GM12864 (cell line): Measurements from ENCODE around the gene SH3BP5L.

Source experiments
- DNase-seq: peaks from one replicate; pipeline ENCODE4 v3.0.0-alpha.2; 2011; ENCODE audit warnings: low read depth
- H3K4me3 ChIP-seq: 2 replicates; pipeline ENCODE4 v1.5.1; 2011; ENCODE audit warnings: mild to moderate bottlenecking, low read depth, low read length, control low read depth
- TF ChIP-seq, protein P1 (sequence below): IDR thresholded peaks from 2 replicates; pipeline ENCODE4 v1.5.1; 2011; ENCODE audit warnings: low read depth, mild to moderate bottlenecking, moderate library complexity, low read length, control low read depth, inconsistent platforms; ENCODE audit errors: missing control alignments

Gene SH3BP5L

DNA sequence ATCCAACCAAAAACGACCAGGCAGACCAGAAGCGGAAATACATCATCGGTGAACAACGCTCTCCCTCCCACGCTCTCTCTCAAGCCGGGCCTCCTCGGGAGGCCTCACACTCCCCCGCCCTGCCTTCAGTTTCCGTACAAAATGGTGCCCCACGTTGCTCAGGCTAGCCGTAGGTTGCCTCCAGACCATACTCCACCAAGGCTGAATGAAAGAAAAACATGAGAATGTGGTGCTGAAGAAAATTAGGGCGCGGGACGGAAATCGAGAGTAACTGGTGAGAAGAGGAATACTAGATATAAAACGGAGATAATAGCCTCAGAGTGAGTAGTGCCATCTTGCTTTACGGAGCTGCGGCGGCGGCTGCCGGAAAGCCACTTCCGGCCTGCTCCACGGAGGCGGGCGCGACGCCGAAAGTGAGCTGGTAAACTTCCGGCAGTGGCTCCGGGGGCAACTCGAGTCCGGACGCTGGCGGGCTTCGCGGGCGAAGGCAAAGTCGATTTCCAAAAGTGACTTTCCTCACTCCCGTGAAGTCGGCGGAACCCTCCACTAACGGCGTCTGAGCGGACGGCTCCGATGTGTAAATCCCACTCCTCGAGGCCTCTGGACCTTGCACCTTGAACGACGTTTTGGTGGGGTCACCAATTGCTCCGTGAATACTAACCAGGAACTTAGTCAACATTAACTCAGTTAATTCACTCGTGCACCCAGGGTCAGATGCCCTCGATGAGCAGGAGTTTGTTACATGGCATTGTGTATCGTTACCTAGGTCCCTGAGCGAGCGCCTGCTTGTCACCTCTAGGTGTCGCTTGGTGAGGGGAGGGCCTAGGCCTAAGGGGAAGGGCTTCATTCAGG, at the start of gene SH3BP5L:
SH3BP5L (minus strand) TSS at position 7 of the 852 bp plus-strand sequence. CDS start 980 bp downstream, outside the sequence.
- peak within 1 kb of the TSS; percentile 87 for H3K4me3 ChIP-seq
- TF ChIP-seq, protein P1, sequence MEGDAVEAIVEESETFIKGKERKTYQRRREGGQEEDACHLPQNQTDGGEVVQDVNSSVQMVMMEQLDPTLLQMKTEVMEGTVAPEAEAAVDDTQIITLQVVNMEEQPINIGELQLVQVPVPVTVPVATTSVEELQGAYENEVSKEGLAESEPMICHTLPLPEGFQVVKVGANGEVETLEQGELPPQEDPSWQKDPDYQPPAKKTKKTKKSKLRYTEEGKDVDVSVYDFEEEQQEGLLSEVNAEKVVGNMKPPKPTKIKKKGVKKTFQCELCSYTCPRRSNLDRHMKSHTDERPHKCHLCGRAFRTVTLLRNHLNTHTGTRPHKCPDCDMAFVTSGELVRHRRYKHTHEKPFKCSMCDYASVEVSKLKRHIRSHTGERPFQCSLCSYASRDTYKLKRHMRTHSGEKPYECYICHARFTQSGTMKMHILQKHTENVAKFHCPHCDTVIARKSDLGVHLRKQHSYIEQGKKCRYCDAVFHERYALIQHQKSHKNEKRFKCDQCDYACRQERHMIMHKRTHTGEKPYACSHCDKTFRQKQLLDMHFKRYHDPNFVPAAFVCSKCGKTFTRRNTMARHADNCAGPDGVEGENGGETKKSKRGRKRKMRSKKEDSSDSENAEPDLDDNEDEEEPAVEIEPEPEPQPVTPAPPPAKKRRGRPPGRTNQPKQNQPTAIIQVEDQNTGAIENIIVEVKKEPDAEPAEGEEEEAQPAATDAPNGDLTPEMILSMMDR, result peak; percentile 81
- peak; percentile 93 for DNase-seq

DNA sequence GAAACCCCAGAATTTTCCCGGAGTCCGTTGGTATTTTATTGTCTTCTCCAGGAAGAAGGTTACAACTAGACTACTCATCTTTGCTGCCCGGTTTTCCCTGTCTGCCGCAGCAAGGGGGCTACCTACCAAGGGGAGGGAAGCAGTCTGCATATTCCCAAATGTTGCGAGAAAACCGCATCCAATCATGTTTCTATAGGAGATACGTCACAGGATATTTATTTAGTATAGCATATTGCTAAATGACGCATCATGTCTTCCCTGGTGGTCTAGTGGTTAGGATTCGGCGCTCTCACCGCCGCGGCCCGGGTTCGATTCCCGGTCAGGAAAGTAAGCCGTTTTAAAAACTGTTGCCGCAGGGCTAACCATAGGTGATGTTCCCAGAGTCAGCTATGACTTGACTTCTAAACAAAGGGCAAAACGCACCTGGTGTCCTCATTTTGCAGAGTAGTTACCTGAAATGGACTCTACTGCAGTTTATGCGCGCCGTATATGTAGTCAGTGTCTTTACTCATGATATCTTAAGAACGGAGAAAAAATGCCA, 48.3 kb upstream of the SH3BP5L start:
- peak overlapping the region; percentile 75 for H3K4me3 ChIP-seq
- TF ChIP-seq, protein P1, result no peak
- DNase-seq, result peak; percentile 85

DNA sequence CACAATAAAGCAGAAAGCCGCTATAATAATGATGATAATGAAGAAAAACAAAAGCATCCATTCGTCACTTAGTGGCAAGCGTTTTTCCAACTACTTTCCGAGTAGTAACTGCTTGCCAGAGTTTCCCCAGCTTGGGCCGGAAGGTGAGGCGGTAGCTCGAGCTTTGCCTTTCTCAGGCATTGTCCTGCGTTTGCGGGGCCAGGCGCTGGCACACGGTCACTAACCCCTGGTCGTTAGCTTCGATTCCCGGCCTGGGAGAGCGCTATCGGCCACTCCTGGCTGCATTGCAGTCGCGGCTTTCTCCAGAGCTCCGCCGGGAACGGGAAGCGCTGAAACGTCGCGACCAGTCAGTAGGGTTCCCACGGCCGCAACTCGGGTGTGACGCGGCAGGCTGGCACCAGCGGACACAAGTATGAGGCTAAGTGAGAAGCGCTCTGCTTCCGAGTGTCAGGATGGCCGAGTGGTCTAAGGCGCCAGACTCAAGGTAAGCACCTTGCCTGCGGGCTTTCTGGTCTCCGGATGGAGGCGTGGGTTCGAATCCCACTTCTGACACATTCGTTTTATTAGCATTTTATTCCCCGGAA, 47.8 kb upstream of the SH3BP5L start:
- peak overlapping the region; percentile 75 for H3K4me3 ChIP-seq
- TF ChIP-seq, protein P1, result no peak
- DNase-seq, result peak; percentile 88

DNA sequence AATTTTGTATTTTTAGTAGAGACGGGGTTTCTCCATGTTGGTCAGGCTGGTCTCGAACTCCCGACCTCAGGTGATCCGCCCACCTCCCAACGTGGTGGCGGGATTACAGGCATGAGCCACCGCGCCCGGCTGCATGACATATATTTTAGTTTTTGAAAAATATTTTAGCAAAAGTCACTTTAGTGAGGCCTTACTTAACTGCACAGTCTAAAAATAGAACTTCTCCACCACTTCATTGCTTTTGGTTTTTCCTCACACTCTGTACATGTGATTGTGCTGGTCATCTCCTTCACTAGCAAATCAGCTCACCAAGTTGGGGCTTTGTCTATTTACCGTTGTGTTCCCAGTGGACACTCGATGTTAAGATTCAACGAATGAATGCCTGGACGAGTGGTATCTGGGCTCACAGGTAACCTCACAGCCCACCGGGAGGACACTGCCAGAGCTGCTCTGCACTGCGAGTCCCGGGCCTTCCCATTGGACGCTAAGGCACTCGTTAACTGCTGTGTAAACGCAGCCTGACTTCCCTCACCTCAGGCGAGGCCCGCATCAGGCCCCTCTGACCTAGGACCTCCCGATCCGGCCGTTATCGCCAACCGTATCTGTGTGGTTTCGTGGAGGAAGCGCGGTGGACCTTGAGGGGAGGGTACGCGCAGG, 47.2 kb upstream of the SH3BP5L start:
- H3K4me3 ChIP-seq, result peak overlapping the region; percentile 75
- TF ChIP-seq, protein P1, result no peak
- DNase-seq, result peak; percentile 45

DNA sequence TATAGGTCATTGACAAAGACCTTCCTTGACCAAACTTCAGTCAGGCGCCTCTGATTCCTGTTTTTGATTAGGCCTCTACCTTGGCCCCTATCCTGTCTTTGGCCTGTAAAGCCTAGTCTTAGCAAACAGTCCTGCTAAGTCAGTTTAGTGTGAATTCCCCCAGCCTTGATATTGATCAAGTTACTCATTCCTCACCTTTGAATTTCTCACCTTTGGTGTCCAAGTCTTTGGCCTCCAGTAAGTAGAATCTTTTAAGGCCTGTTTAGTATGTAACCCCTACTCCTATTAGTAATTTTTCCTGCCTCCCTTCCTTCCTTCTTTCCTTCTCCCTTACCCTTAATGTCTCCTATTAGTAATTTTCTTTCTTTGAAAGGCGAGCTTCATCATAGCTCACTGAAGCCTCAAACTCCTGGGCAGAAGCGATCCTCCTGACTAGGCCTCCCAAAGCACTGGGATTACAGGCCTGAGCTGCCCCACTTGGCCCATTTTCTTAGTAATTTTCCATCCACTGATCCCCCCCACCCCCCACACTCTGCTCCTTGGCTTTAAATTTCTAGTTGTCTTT, 46.2 kb upstream of the SH3BP5L start:
- H3K4me3 ChIP-seq, result no peak overlapping the region; the same call in 1 of the 2 replicates
- TF ChIP-seq, protein P1, result no peak
- DNase-seq, result no peak

DNA sequence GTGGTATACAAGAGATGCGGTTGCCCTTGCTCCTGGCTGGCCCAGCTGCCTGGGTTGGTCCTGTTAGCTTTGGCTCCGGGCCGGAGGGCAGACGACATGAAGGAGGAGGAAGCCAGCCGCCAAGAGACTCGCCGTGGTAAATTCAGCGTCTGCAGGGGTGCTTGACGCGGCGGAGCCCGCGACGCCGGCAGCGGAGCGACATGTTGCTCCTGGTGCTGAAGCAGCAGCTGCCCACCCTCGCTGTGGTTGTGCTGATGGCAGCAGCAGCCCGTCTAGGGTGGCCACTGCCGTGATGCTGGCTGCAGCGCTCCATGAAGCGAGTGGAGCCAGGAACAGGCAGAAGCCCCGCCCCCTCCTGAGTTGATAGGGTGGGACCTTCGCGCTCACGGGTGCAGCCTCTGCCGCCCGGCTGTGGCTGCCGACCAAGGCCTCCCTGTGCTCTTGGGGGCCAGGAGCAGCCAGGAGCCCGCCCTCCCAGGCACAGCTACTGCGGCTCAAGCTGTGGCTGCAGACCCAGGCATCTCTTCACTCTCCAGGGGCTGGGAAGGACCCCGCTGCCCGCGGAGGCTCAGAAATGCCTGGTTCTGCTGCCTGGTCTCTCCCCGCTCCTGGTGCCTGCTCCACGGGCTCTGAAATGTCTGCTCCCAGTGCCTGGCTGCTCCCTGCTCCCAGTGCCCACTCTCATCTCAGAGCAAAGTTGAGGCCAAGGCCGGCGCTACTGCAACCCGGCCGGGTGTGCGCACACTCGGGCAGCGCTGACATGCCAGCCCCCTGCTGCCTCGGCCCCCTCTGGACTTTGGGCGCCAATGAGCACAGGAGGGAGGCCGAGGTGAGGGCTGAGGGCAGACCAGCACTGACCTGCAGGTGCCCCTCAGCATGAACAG, 37.5 kb upstream of the SH3BP5L start:
- H3K4me3 ChIP-seq, result peak overlapping the region; percentile 73
- peak; percentile 41 for DNase-seq
- TF ChIP-seq, protein P1, result no peak
